Measurements from ENCODE around the gene AGFG1. TPM values are rescaled to one million over a fixed set of nuclear protein-coding genes. Genes with fewer than 3 reads are reported as not detected.

Gene AGFG1
- total RNA-seq, 1 experiment from 2014 or later: 109 TPM

GRCh38 chr2:227464851-227465250, 7.1 kb upstream of the AGFG1 start:
- H4K8ac ChIP-seq (replicated peaks; ENCODE audit: insufficient read length, low read depth, low read length): no peak overlapping the region
- no peak for DNase-seq
- H3K4me1 ChIP-seq (ENCODE audit: insufficient read depth, low read length): no peaks in the 10 kb centered on the region; the same call in 1 of the 2 replicates

More at GRCh38 chr2:227464851-227465250, 7.1 kb upstream of the AGFG1 start:
- no peak overlapping the region for H3K4me3 Mint-ChIP-seq
- no peak overlapping the region for H2AFZ ChIP-seq (ENCODE audit: low read length)
- no peak overlapping the region for H2BK20ac ChIP-seq (ENCODE audit: low read depth, low read length, poor library complexity, severe bottlenecking)
- no peaks in the 10 kb centered on the region; the same call in 1 of the 2 replicates for H3K27me3 Mint-ChIP-seq (ENCODE audit: low read depth)
- no peak overlapping the region for H3K4ac ChIP-seq (ENCODE audit: low read depth, low read length)
- no peaks in the 10 kb centered on the region for H3K27me3 ChIP-seq (ENCODE audit: insufficient read depth, low read length)
- H3K14ac ChIP-seq (ENCODE audit: insufficient read depth, low read length): no peak overlapping the region
- no peaks in the 10 kb centered on the region for H3K79me1 ChIP-seq (ENCODE audit: insufficient read depth, low read depth, low read length, poor library complexity, severe bottlenecking)
- peak overlapping the region in 2 of 3 experiments; percentile 11 to 62; a peak in 4 of 7 replicates for H3K27ac Mint-ChIP-seq
- no peak overlapping the region for H2BK12ac ChIP-seq (ENCODE audit: insufficient read length, low read depth, low read length)
- no peak overlapping the region for H3K4me2 ChIP-seq (ENCODE audit: insufficient read depth, insufficient read length, low read length)
- no peak for TF ChIP-seq CTCF (conservative IDR thresholded peaks at IDR 0.05)
- no peak overlapping the region for H3T11ph ChIP-seq (ENCODE audit: low read length)
- no peaks in the 10 kb centered on the region for H3K36me3 Mint-ChIP-seq (ENCODE audit: insufficient read depth in 1 of 3, low read depth in 3 of 3)
- no peak overlapping the region for H2AK5ac ChIP-seq (ENCODE audit: insufficient read length, low read length)
- no peaks in the 10 kb centered on the region for H3K23me2 ChIP-seq (ENCODE audit: insufficient read length, low read depth, low read length, poor library complexity, severe bottlenecking)
- no peak overlapping the region for H2BK15ac ChIP-seq (ENCODE audit: low read depth, low read length)
- H3K9ac ChIP-seq (ENCODE audit: extremely low read depth, insufficient read length, low read length): no peak overlapping the region
- no peak overlapping the region for H3K56ac ChIP-seq (ENCODE audit: insufficient read length, low read depth, low read length)
- no peak overlapping the region for H4K5ac ChIP-seq (ENCODE audit: insufficient read length, low read depth, low read length)
- no peaks in the 10 kb centered on the region; a peak in 1 of 5 replicates for H3K9me3 Mint-ChIP-seq
- H3K9me3 ChIP-seq (ENCODE audit: control insufficient read depth, low read depth, low read length): no peaks in the 10 kb centered on the region
- H3K18ac ChIP-seq (ENCODE audit: insufficient read length, low read depth, low read length): no peak overlapping the region
- no peaks in the 10 kb centered on the region for H3K79me2 ChIP-seq (ENCODE audit: insufficient read depth, low read length)
- H3K23ac ChIP-seq (ENCODE audit: insufficient read length, low read depth, low read length): no peak overlapping the region
- peaks cover 12 to 15% of the 10 kb centered on the region in 2 experiments for H3K4me1 Mint-ChIP-seq
- H4K20me1 ChIP-seq (ENCODE audit: control insufficient read depth, insufficient read depth, insufficient read length): no peaks in the 10 kb centered on the region
- WGBS (ENCODE audit: extremely low coverage, insufficient read length, low lambda C conversion rate): no CpG with 5 or more reads among the region's 7 CpGs
- no peak overlapping the region for H2BK5ac ChIP-seq (ENCODE audit: insufficient read length, low read length)
- H3K27ac ChIP-seq (ENCODE audit: insufficient read length, low read depth, low read length): no peak overlapping the region
- no peak overlapping the region for H4K91ac ChIP-seq (ENCODE audit: insufficient read length, low read depth, low read length)
- no peak overlapping the region for H2BK120ac ChIP-seq (ENCODE audit: low read depth, low read length, poor library complexity, severe bottlenecking)

All from H9 (cell line).